Hepatocyte (in vitro differentiated cells): ENCODE results near the gene ZNF644. TPM values are rescaled to one million over a fixed set of nuclear protein-coding genes. Genes with fewer than 3 reads are reported as not detected.

Experiments used
- DNase-seq: peaks from one replicate; pipeline ENCODE4 v3.0.0-alpha.2; 2016; ENCODE audit warnings: low spot score
- H2AFZ ChIP-seq: fragments of 200-600 bp; sonication (generic); 2 replicates; pipeline ENCODE4 v1.6.0; 2016; ENCODE audit warnings: antibody characterized with exemption, mild to moderate bottlenecking
- H3K27ac ChIP-seq: fragments of 200-600 bp; sonication (generic); 2 replicates; pipeline ENCODE4 v1.5.1; 2016; ENCODE audit warnings: mild to moderate bottlenecking
- H3K27me3 ChIP-seq: fragments of 200-600 bp; sonication (generic); 2 replicates; pipeline ENCODE4 v1.6.1; 2016
- H3K36me3 ChIP-seq: fragments of 200-600 bp; sonication (generic); replicated peaks from 2 replicates; pipeline ENCODE4 v1.5.1; 2016; ENCODE audit warnings: low read depth; ENCODE audit not compliant: insufficient read depth
- H3K4me1 ChIP-seq: fragments of 200-600 bp; sonication (generic); 2 replicates; pipeline ENCODE4 v1.5.1; 2016; ENCODE audit warnings: mild to moderate bottlenecking, moderate library complexity; ENCODE audit not compliant: insufficient read depth
- H3K4me2 ChIP-seq: fragments of 200-600 bp; sonication (generic); 2 replicates; pipeline ENCODE4 v1.6.0; 2016
- H3K4me3 ChIP-seq: fragments of 200-600 bp; sonication (generic); 2 replicates; pipeline ENCODE4 v1.5.1; 2016; ENCODE audit warnings: mild to moderate bottlenecking
- H3K79me2 ChIP-seq: fragments of 200-600 bp; sonication (generic); 2 replicates; pipeline ENCODE4 v1.6.0; 2017; ENCODE audit warnings: mild to moderate bottlenecking
- H3K9me2 ChIP-seq: fragments of 200-600 bp; sonication (generic); replicated peaks from 2 replicates; pipeline ENCODE4 v1.6.0; 2017; ENCODE audit warnings: mild to moderate bottlenecking; ENCODE audit not compliant: insufficient read depth
- H3K9me3 ChIP-seq: fragments of 200-600 bp; sonication (generic); 2 replicates; pipeline ENCODE4 v1.5.1; 2016; ENCODE audit warnings: low read depth, mild to moderate bottlenecking
- H4K20me1 ChIP-seq: fragments of 200-600 bp; sonication (generic); 2 replicates; pipeline ENCODE4 v1.6.0; 2016; ENCODE audit warnings: mild to moderate bottlenecking; ENCODE audit not compliant: insufficient read depth, poor library complexity, severe bottlenecking
- EZH2 ChIP-seq: fragments of 200-600 bp; sonication (generic); IDR thresholded peaks from 2 replicates; pipeline ENCODE4 v1.6.1; 2016; ENCODE audit warnings: antibody characterized with exemption, mild to moderate bottlenecking, borderline replicate concordance
- EZH2phosphoT487 ChIP-seq: fragments of 200-600 bp; sonication (generic); IDR thresholded peaks from one replicate; pipeline ENCODE4 v1.6.1; 2018; ENCODE audit warnings: antibody characterized with exemption, mild to moderate bottlenecking, low read depth, moderate library complexity; ENCODE audit not compliant: unreplicated experiment, severe bottlenecking
- WGBS: methylation state at CpG from one replicate; pipeline ENCODE4 v1.1.6; 2016; ENCODE audit warnings: low lambda C conversion rate; ENCODE audit errors: missing lambda C conversion rate; 5-methylcytosine and 5-hydroxymethylcytosine counted together
- polyA plus RNA-seq: library from polyadenylated mRNA; unstranded; fragments of >200 nt; fragmentation: Nextera tagmentation; extraction: Ambion mirVana; gene quantifications from 2 replicates; pipeline ENCODE4 v1.2.1, GENCODE V29; 2016
- total RNA-seq: library from RNA; depleted of rRNA; stranded (reverse); fragments of >200 nt; gene quantifications from 2 replicates; pipeline ENCODE4 v1.2.3, GENCODE V29; 2014
- TF ChIP-seq, protein P1 (sequence below): fragments of 200-600 bp; sonication (generic); IDR thresholded peaks from 2 replicates; pipeline ENCODE4 v1.5.1; 2016; ENCODE audit warnings: antibody characterized with exemption, mild to moderate bottlenecking; ENCODE audit not compliant: poor library complexity

The ZNF644 gene
- total and polyA plus RNA-seq, 2 experiments from 2014 or later: 39.8 to 78.7 TPM

DNA sequence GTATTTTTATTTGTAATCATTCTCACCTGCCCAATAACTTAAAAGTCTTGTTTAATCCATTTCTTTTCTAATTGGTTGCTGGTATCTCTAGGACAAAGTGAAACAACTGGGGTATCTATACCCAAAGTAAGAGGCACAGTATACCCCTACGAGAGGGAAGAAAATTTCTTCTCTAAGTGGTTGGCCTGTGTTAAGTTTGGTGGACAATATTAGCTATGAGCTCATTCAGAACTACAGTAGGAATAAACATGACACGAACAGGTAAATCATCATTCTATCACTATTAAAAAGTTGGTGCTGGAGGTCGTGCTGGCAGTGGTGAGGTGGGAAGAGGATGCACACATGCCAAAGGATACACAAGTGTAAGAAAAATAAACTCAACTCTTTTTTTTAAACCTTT is 99.6 kb downstream of the ZNF644 start:
- Histone ChIP-seq H3K36me3 (no peaks in the 10 kb centered on the region), H3K4me2 (no peak overlapping the region), H3K9me2 (no peaks in the 10 kb centered on the region), H2AFZ (no peak overlapping the region), H3K4me1 (peaks cover 8% of the 10 kb centered on the region), H3K79me2 (peaks cover 89% of the 10 kb centered on the region), H3K4me3 (no peak overlapping the region), H3K27me3 (no peaks in the 10 kb centered on the region), H3K9me3 (no peaks in the 10 kb centered on the region), H4K20me1 (peaks cover 74% of the 10 kb centered on the region), H3K27ac (no peak overlapping the region)
- WGBS: 89% methylated on average over 3 of the region's 3 CpGs
- DNase-seq: no peak
- TF ChIP-seq, protein P1, sequence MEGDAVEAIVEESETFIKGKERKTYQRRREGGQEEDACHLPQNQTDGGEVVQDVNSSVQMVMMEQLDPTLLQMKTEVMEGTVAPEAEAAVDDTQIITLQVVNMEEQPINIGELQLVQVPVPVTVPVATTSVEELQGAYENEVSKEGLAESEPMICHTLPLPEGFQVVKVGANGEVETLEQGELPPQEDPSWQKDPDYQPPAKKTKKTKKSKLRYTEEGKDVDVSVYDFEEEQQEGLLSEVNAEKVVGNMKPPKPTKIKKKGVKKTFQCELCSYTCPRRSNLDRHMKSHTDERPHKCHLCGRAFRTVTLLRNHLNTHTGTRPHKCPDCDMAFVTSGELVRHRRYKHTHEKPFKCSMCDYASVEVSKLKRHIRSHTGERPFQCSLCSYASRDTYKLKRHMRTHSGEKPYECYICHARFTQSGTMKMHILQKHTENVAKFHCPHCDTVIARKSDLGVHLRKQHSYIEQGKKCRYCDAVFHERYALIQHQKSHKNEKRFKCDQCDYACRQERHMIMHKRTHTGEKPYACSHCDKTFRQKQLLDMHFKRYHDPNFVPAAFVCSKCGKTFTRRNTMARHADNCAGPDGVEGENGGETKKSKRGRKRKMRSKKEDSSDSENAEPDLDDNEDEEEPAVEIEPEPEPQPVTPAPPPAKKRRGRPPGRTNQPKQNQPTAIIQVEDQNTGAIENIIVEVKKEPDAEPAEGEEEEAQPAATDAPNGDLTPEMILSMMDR: no peak
- no peak for TF ChIP-seq EZH2phosphoT487
- TF ChIP-seq EZH2: no peak

DNA sequence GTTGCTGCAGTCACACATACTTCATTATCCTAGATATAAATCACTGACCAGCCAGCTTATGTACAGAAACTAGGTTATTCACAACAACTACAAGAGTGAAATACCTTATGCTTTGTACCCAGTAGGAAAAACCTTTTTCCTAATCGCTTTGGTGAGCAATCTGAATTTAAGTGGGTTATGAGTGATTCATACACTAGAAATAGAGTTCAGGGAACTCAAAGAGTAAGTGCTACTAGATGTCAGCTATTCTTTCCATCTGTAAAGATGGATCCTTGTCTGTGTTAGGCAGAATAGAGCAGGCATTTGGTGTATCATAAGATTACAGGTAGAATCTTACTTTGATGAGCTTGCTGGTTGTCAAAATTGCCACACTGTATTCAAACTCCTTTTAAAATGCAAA is 101.9 kb downstream of the ZNF644 start:
- Histone ChIP-seq H2AFZ (no peak overlapping the region), H3K27ac (no peak overlapping the region), H3K36me3 (no peaks in the 10 kb centered on the region), H3K79me2 (peaks cover 66% of the 10 kb centered on the region), H3K4me3 (no peak overlapping the region), H3K9me2 (no peaks in the 10 kb centered on the region), H3K27me3 (no peaks in the 10 kb centered on the region), H3K4me1 (peaks cover 8% of the 10 kb centered on the region), H3K4me2 (no peak overlapping the region), H4K20me1 (peaks cover 55% of the 10 kb centered on the region), H3K9me3 (no peaks in the 10 kb centered on the region)
- no peak for DNase-seq
- TF ChIP-seq EZH2 (no peak), EZH2phosphoT487 (no peak)
- TF ChIP-seq, protein P1: no peak
- 93% methylated on average over 1 of the region's 1 CpG for WGBS

DNA sequence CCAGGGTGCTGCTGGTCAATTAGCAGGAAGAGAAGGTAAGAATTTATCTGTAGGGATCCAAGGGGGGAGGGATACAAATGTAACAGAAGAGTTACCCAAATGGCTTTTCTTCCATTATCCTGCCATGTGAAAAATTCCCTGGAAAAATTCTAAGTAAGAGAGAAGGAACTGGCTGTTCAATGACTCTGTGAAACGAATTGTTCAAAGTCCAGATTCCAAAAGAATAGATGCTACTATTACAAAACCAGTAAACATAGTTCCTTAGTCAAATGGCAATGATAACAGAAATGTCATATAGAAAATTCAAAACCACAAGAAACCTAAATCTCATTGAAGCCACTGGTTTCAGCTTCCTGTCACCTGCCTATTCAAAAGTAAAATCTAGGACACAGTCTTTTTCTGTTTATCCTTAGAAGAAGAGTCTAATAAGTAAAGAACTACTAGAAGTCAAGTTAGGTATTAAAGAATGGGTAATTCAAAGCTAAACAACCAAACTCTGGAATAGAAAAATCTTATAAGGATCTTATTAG is 102.6 kb downstream of the ZNF644 start:
- no peak overlapping the region for H3K4me3 ChIP-seq
- no peaks in the 10 kb centered on the region for H3K36me3 ChIP-seq
- no peaks in the 10 kb centered on the region for H3K9me3 ChIP-seq
- DNase-seq: no peak
- no peaks in the 10 kb centered on the region for H3K27me3 ChIP-seq
- no peak for TF ChIP-seq EZH2
- TF ChIP-seq, protein P1: no peak
- peaks cover 48% of the 10 kb centered on the region for H4K20me1 ChIP-seq
- H2AFZ ChIP-seq: no peak overlapping the region
- peaks cover 60% of the 10 kb centered on the region for H3K79me2 ChIP-seq
- peaks cover 8% of the 10 kb centered on the region for H3K4me1 ChIP-seq
- WGBS: 84% methylated on average over 1 of the region's 1 CpG
- no peak overlapping the region for H3K27ac ChIP-seq
- no peak overlapping the region for H3K4me2 ChIP-seq
- no peaks in the 10 kb centered on the region for H3K9me2 ChIP-seq

DNA sequence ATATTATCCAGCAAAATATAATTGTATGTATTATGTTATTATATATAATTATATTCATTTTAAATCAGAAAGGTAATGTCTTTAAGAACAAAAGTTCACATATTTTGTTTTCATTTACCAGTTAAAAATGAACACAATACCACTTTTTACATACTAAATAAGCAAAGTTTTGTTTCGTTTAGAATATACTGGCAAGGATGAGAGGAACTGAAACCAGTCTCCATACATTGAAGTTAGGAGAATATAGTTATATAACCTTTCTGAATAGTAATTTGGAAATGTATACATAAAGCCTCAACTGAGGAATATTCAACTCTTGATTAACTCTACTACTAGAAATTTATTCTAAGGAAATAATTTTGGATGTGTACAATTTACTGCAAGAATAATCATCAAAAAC is 110.5 kb downstream of the ZNF644 start:
- Histone ChIP-seq H3K79me2 (peaks cover 8% of the 10 kb centered on the region), H3K27ac (no peak overlapping the region), H3K4me2 (no peak overlapping the region), H3K4me1 (no peaks in the 10 kb centered on the region), H3K9me3 (no peaks in the 10 kb centered on the region), H3K36me3 (no peaks in the 10 kb centered on the region), H2AFZ (no peak overlapping the region), H3K4me3 (no peak overlapping the region), H4K20me1 (no peaks in the 10 kb centered on the region), H3K9me2 (no peaks in the 10 kb centered on the region), H3K27me3 (no peaks in the 10 kb centered on the region)
- no peak for TF ChIP-seq EZH2
- TF ChIP-seq EZH2phosphoT487: no peak
- TF ChIP-seq, protein P1: no peak
- WGBS: 95% methylated on average over 1 of the region's 1 CpG
- DNase-seq: no peak
